ENCODE measurements around the gene UBLCP1.

- TF ChIP-seq POLR2A (IDR thresholded peaks at IDR 0.05) (no peak), CTCF (IDR thresholded peaks at IDR 0.05) (no peak)
Observed at GRCh38 chr5:159273923-159274322, 10.8 kb downstream of the UBLCP1 start.
